ENCODE measurements around the gene SH3TC1. TPM values are rescaled to one million over a fixed set of nuclear protein-coding genes. Genes with fewer than 3 reads are reported as not detected.
A peak's percentile ranks its signal among the peaks of the same experiment; 100 is the strongest.

SH3TC1 gene
- total RNA-seq, 1 donor from 2014 or later = 1.2 TPM

DNA sequence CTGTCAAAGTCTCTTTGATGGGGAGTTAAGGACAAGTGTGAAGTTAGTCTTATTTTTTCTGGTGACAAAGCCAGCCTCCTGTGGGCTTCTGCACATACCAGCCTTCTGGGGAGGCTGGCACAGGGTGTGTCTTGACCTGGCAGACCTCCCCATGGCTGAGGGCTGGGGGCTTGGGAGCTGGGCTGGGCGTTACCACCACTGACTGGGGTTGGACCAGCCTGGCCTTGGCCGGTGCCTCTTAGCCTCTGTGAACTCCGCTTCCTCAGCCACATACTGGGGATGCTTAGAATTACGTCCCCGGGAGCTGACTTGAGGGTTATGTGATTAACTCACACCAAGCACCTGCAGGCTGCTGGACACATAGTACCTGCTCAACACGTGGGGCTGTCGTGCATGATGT lies 14.0 kb downstream of the SH3TC1 start:
- Histone ChIP-seq H3K4me1 (ENCODE audit: insufficient read depth, low read length) (no peaks in the 10 kb centered on the region), H3K4me2 (ENCODE audit: low read length) (no peak overlapping the region), H3K4me3 (ENCODE audit: insufficient read depth, low read depth, low read length) (no peak overlapping the region), H3K9me3 (ENCODE audit: insufficient read depth, low read depth, low read length) (no peaks in the 10 kb centered on the region), H3K79me2 (ENCODE audit: insufficient read depth, low read length) (no peaks in the 10 kb centered on the region), H3K27me3 (ENCODE audit: insufficient read depth, low read length) (no peaks in the 10 kb centered on the region), H3K27ac (ENCODE audit: low read depth, low read length) (no peak overlapping the region), H4K20me1 (ENCODE audit: insufficient read depth, low read length) (peaks cover 5% of the 10 kb centered on the region), H3K36me3 (ENCODE audit: insufficient read depth, low read length) (no peaks in the 10 kb centered on the region), H2AFZ (ENCODE audit: low read depth, low read length) (no peak overlapping the region), H3K9ac (ENCODE audit: low read length) (no peak overlapping the region)
- H3K9me3 Mint-ChIP-seq (ENCODE audit: unreplicated experiment) = no peaks in the 10 kb centered on the region
- no peak overlapping the region for H3K4me3 Mint-ChIP-seq (ENCODE audit: unreplicated experiment)
- no peak for DNase-seq (ENCODE audit: low read depth)
- H3K4me1 Mint-ChIP-seq (ENCODE audit: low read depth, unreplicated experiment) = no peaks in the 10 kb centered on the region
- TF ChIP-seq, protein P1, sequence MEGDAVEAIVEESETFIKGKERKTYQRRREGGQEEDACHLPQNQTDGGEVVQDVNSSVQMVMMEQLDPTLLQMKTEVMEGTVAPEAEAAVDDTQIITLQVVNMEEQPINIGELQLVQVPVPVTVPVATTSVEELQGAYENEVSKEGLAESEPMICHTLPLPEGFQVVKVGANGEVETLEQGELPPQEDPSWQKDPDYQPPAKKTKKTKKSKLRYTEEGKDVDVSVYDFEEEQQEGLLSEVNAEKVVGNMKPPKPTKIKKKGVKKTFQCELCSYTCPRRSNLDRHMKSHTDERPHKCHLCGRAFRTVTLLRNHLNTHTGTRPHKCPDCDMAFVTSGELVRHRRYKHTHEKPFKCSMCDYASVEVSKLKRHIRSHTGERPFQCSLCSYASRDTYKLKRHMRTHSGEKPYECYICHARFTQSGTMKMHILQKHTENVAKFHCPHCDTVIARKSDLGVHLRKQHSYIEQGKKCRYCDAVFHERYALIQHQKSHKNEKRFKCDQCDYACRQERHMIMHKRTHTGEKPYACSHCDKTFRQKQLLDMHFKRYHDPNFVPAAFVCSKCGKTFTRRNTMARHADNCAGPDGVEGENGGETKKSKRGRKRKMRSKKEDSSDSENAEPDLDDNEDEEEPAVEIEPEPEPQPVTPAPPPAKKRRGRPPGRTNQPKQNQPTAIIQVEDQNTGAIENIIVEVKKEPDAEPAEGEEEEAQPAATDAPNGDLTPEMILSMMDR (IDR thresholded peaks at IDR 0.05; ENCODE audit: insufficient read depth, low read depth, low read length) = no peak
- TF ChIP-seq EZH2 (IDR thresholded peaks at IDR 0.05; ENCODE audit: insufficient read depth, low read length) = no peak
- H3K27ac Mint-ChIP-seq (ENCODE audit: unreplicated experiment) = no peak overlapping the region
- H3K36me3 Mint-ChIP-seq (ENCODE audit: low read depth, unreplicated experiment) = no peaks in the 10 kb centered on the region
- peaks cover 53% of the 10 kb centered on the region for H3K27me3 Mint-ChIP-seq (ENCODE audit: low read depth, unreplicated experiment)
- FAIRE-seq = no peak

DNA sequence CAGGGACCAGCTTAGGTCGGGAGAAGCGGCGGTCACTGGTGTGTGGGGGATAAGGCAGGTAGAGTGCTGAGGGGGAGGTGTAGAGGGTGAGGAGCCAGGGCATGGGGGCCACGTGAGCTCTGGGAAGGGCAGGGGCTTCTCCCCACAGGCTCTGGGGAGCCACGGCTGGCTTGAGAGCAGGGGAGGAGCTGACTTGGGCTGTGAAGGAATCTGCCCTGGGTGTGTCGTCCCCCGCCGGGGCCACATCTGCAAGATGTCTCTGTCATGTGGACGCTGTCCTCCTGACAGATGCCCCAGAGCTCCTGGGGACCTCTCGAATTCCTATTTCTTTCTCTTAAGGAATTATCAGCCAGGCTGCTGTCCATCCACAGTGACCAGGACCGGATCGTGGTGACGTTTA lies 15.0 kb downstream of the SH3TC1 start:
- H3K4me1 Mint-ChIP-seq (ENCODE audit: low read depth, unreplicated experiment) = no peaks in the 10 kb centered on the region
- no peak overlapping the region for H3K9ac ChIP-seq (ENCODE audit: low read length)
- no peak overlapping the region for H3K27ac Mint-ChIP-seq (ENCODE audit: unreplicated experiment)
- no peaks in the 10 kb centered on the region for H3K4me1 ChIP-seq (ENCODE audit: insufficient read depth, low read length)
- no peaks in the 10 kb centered on the region for H3K79me2 ChIP-seq (ENCODE audit: insufficient read depth, low read length)
- no peaks in the 10 kb centered on the region for H3K9me3 ChIP-seq (ENCODE audit: insufficient read depth, low read depth, low read length)
- H3K4me2 ChIP-seq (ENCODE audit: low read length) = no peak overlapping the region
- no peak for FAIRE-seq
- H3K4me3 Mint-ChIP-seq (ENCODE audit: unreplicated experiment) = no peak overlapping the region
- no peaks in the 10 kb centered on the region for H3K36me3 ChIP-seq (ENCODE audit: insufficient read depth, low read length)
- peaks cover 5% of the 10 kb centered on the region for H4K20me1 ChIP-seq (ENCODE audit: insufficient read depth, low read length)
- no peak overlapping the region for H3K4me3 ChIP-seq (ENCODE audit: insufficient read depth, low read depth, low read length)
- H2AFZ ChIP-seq (ENCODE audit: low read depth, low read length) = no peak overlapping the region
- no peak for TF ChIP-seq EZH2 (IDR thresholded peaks at IDR 0.05; ENCODE audit: insufficient read depth, low read length)
- TF ChIP-seq, protein P1 (IDR thresholded peaks at IDR 0.05; ENCODE audit: insufficient read depth, low read depth, low read length) = no peak
- no peak for DNase-seq (ENCODE audit: low read depth)
- H3K9me3 Mint-ChIP-seq (ENCODE audit: unreplicated experiment) = no peaks in the 10 kb centered on the region
- no peaks in the 10 kb centered on the region for H3K36me3 Mint-ChIP-seq (ENCODE audit: low read depth, unreplicated experiment)
- no peaks in the 10 kb centered on the region for H3K27me3 ChIP-seq (ENCODE audit: insufficient read depth, low read length)
- no peak overlapping the region for H3K27ac ChIP-seq (ENCODE audit: low read depth, low read length)
- H3K27me3 Mint-ChIP-seq (ENCODE audit: low read depth, unreplicated experiment) = peaks cover 52% of the 10 kb centered on the region

- TF ChIP-seq EZH2 (IDR thresholded peaks at IDR 0.05; ENCODE audit: insufficient read depth, low read length) = no peak
- TF ChIP-seq, protein P1 (IDR thresholded peaks at IDR 0.05; ENCODE audit: insufficient read depth, low read depth, low read length) = no peak
- Mint-ChIP-seq H3K9me3 (ENCODE audit: unreplicated experiment) (no peaks in the 10 kb centered on the region), H3K27ac (ENCODE audit: unreplicated experiment) (no peak overlapping the region), H3K4me3 (ENCODE audit: unreplicated experiment) (no peak overlapping the region), H3K36me3 (ENCODE audit: low read depth, unreplicated experiment) (peaks cover 3% of the 10 kb centered on the region), H3K27me3 (ENCODE audit: low read depth, unreplicated experiment) (peaks cover 48% of the 10 kb centered on the region), H3K4me1 (ENCODE audit: low read depth, unreplicated experiment) (no peaks in the 10 kb centered on the region)
- Histone ChIP-seq H3K4me3 (ENCODE audit: insufficient read depth, low read depth, low read length) (no peak overlapping the region), H2AFZ (ENCODE audit: low read depth, low read length) (no peak overlapping the region), H3K4me1 (ENCODE audit: insufficient read depth, low read length) (no peaks in the 10 kb centered on the region), H3K27ac (ENCODE audit: low read depth, low read length) (no peak overlapping the region), H3K9ac (ENCODE audit: low read length) (no peak overlapping the region), H4K20me1 (ENCODE audit: insufficient read depth, low read length) (peaks cover 5% of the 10 kb centered on the region), H3K9me3 (ENCODE audit: insufficient read depth, low read depth, low read length) (no peaks in the 10 kb centered on the region), H3K36me3 (ENCODE audit: insufficient read depth, low read length) (no peaks in the 10 kb centered on the region), H3K27me3 (ENCODE audit: insufficient read depth, low read length) (no peaks in the 10 kb centered on the region), H3K4me2 (ENCODE audit: low read length) (no peak overlapping the region), H3K79me2 (ENCODE audit: insufficient read depth, low read length) (no peaks in the 10 kb centered on the region)
- DNase-seq (ENCODE audit: low read depth) (peak; percentile 63), FAIRE-seq (no peak)
These were observed 15.9 kb downstream of the SH3TC1 start for GRCh38 chr4:8215001-8215427.
